Mucosa of descending colon (tissue), 3 donors: Measurements from ENCODE around the gene KBTBD12. TPM values are rescaled to one million over a fixed set of nuclear protein-coding genes. Genes with fewer than 3 reads are reported as not detected.

ENCODE experiments used
- ATAC-seq: fragments of 200-7000 bp; cut with Tn5 transposase; one replicate; pipeline ENCODE4 v1.9.1; 2020; ENCODE audit warnings: mild to moderate bottlenecking, moderate library complexity
- DNase-seq, 3 donors: peaks; one replicate each; pipeline ENCODE4 v3.0.0-alpha.2; 2020
- H3K36me3 ChIP-seq: fragments of 200-600 bp; one replicate; pipeline ENCODE4 v1.8.0; 2021; ENCODE audit warnings: low read depth, mild to moderate bottlenecking
- H3K4me1 ChIP-seq: fragments of 200-600 bp; one replicate; pipeline ENCODE4 v1.8.0; 2021; ENCODE audit warnings: low read depth, mild to moderate bottlenecking
- H3K4me3 ChIP-seq: fragments of 200-600 bp; one replicate; pipeline ENCODE4 v1.8.0; 2021; ENCODE audit warnings: mild to moderate bottlenecking
- H3K9me3 ChIP-seq: fragments of 200-600 bp; one replicate; pipeline ENCODE4 v1.8.0; 2021; ENCODE audit warnings: mild to moderate bottlenecking
- CTCF ChIP-seq: fragments of 200-600 bp; IDR thresholded peaks from one replicate; pipeline ENCODE4 v1.8.0; 2022; ENCODE audit warnings: antibody characterized with exemption, mild to moderate bottlenecking
- intact Hi-C, 2 donors: fragments of 100-400 bp; cut with DNase I in 1 of 2; cut with micrococcal nuclease in 1 of 2; formaldehyde crosslinking; loops; one replicate each; pipeline versions ENCODE4 v1.11.0 to v1.11.1; 2022; cut with DNase I, micrococcal nuclease
- total RNA-seq, 3 donors: library from RNA; stranded (reverse); fragmentation: NEBNext Ultra II Directional in 2 of 3; extraction: Animal tissue kit (Norgen Biotek cat#: 25700) in 2 of 3; gene quantifications; one replicate each; pipeline versions ENCODE4 v1.2.1 to v1.2.4, GENCODE V29; 2021 to 2023
- donor health status: DM: no; HTN: no; CAD: no; lungs with moderate emphysema.
- donor health status: DM: no; HTN: no; CAD: no.
- donor health status: DM: no; HTN: yes; CAD: no.

Gene KBTBD12
- total RNA-seq, 3 donors from 2014 or later: 3.1 to 6.6 (median 5.5) TPM

GRCh38 chr3:128012050-128012449, 97.0 kb downstream of the KBTBD12 start:
- intact Hi-C loops: no loop called here
- Histone ChIP-seq H3K9me3 (no peaks in the 10 kb centered on the region), H3K4me1 (no peaks in the 10 kb centered on the region), H3K4me3 (no peak overlapping the region), H3K36me3 (no peaks in the 10 kb centered on the region)
- no peak for TF ChIP-seq CTCF
- DNase-seq (no peak), ATAC-seq (no peak)

- TF ChIP-seq CTCF: no peak
- intact Hi-C loops: no loop called here
- Histone ChIP-seq H3K4me1 (no peaks in the 10 kb centered on the region), H3K4me3 (no peak overlapping the region), H3K9me3 (no peaks in the 10 kb centered on the region), H3K36me3 (no peaks in the 10 kb centered on the region)
- DNase-seq (no peak), ATAC-seq (no peak)
Observed at GRCh38 chr3:128014548-128014947, 99.5 kb downstream of the KBTBD12 start.

- DNase-seq: no peak
- no peaks in the 10 kb centered on the region for H3K36me3 ChIP-seq
- TF ChIP-seq CTCF: no peak
- no peaks in the 10 kb centered on the region for H3K4me1 ChIP-seq
- no peak overlapping the region for H3K4me3 ChIP-seq
- intact Hi-C loops: no loop called here
- H3K9me3 ChIP-seq: no peaks in the 10 kb centered on the region
- ATAC-seq: no peak
Observed at GRCh38 chr3:128016502-128016901, 101.5 kb downstream of the KBTBD12 start.

GRCh38 chr3:128021768-128022372, 106.8 kb downstream of the KBTBD12 start:
- TF ChIP-seq CTCF: no peak
- Histone ChIP-seq H3K4me1 (no peaks in the 10 kb centered on the region), H3K9me3 (no peaks in the 10 kb centered on the region), H3K4me3 (no peak overlapping the region), H3K36me3 (no peaks in the 10 kb centered on the region)
- ATAC-seq: no peak
- intact Hi-C loops: no loop called here
- DNase-seq: no peak

GRCh38 chr3:128033102-128033501, 118.1 kb downstream of the KBTBD12 start:
- Histone ChIP-seq H3K9me3 (no peaks in the 10 kb centered on the region), H3K36me3 (no peaks in the 10 kb centered on the region), H3K4me1 (no peaks in the 10 kb centered on the region), H3K4me3 (no peak overlapping the region)
- no peak for TF ChIP-seq CTCF
- ATAC-seq (no peak), DNase-seq (no peak)
- intact Hi-C loops: no loop called here

- no peaks in the 10 kb centered on the region for H3K9me3 ChIP-seq
- TF ChIP-seq CTCF: no peak
- DNase-seq (no peak), ATAC-seq (no peak)
- no peaks in the 10 kb centered on the region for H3K4me1 ChIP-seq
- no peaks in the 10 kb centered on the region for H3K36me3 ChIP-seq
- H3K4me3 ChIP-seq: no peak overlapping the region
- intact Hi-C loops: no loop called here
Observed at GRCh38 chr3:128036119-128036518, 121.1 kb downstream of the KBTBD12 start.
